Right lobe of liver (tissue), 6 donors: Measurements from ENCODE around the gene TRHDE. TPM values are rescaled to one million over a fixed set of nuclear protein-coding genes. Genes with fewer than 3 reads are reported as not detected.

ENCODE experiments used
- ATAC-seq, 4 donors: fragments of 200-7000 bp; cut with Tn5 transposase; one replicate each; pipeline ENCODE4 v1.9.1; 2020; ENCODE audit warnings: mild to moderate bottlenecking in 4 of 4, moderate library complexity in 4 of 4
- DNase-seq, 3 donors: peaks; one replicate each; pipeline ENCODE4 v3.0.0-alpha.2; 2020
- H3K27ac ChIP-seq, 3 donors: fragments of 200-600 bp; one replicate each; pipeline ENCODE4 v1.8.0; 2022
- H3K27me3 ChIP-seq, 2 donors: fragments of 200-600 bp; one replicate each; pipeline ENCODE4 v1.8.0; 2022
- H3K36me3 ChIP-seq, 4 donors: fragments of 200-600 bp; sonication (generic) in 1 of 4; one replicate each; pipeline versions ENCODE4 v1.5.1 to v1.8.0; 2017 to 2022; ENCODE audit warnings: control low read depth in 1 of 4
- H3K4me1 ChIP-seq, 4 donors: fragments of 200-600 bp; sonication (generic) in 1 of 4; one replicate each; pipeline versions ENCODE4 v1.5.1 to v1.8.0; 2017 to 2022; ENCODE audit warnings: control low read depth in 1 of 4
- H3K4me3 ChIP-seq, 3 donors: fragments of 200-600 bp; one replicate each; pipeline ENCODE4 v1.8.0; 2022
- H3K9me3 ChIP-seq, 4 donors: fragments of 200-600 bp; sonication (generic) in 1 of 4; one replicate each; pipeline versions ENCODE4 v1.5.1 to v1.8.0; 2017 to 2022; ENCODE audit warnings: control low read depth in 1 of 4
- CTCF ChIP-seq, 4 donors: fragments of 200-600 bp in 3 of 4; fragments of 450-650 bp in 1 of 4; IDR thresholded peaks; one replicate each; pipeline versions ENCODE4 v1.5.1 to v1.8.0; 2016 to 2022; ENCODE audit warnings: antibody characterized with exemption in 4 of 4, mild to moderate bottlenecking in 2 of 4
- POLR2A ChIP-seq: fragments of 450-650 bp; IDR thresholded peaks from one replicate; pipeline ENCODE4 v1.6.1; 2017; ENCODE audit warnings: antibody characterized with exemption, mild to moderate bottlenecking
- WGBS: methylation state at CpG from one replicate; pipeline ENCODE4 v1.1.6; 2018; ENCODE audit warnings: low coverage, low lambda C conversion rate; ENCODE audit not compliant: insufficient coverage; ENCODE audit errors: missing lambda C conversion rate; 5-methylcytosine and 5-hydroxymethylcytosine counted together
- intact Hi-C, 2 donors: fragments of 100-400 bp; cut with DNase I; formaldehyde crosslinking; loops; one replicate each; pipeline versions ENCODE4 v1.11.2 to v1.14.1; 2022
- total RNA-seq, 6 experiments: library from RNA; depleted of rRNA in 2 of 6; stranded (reverse); fragments of >200 nt in 2 of 6; fragmentation: NEBNext Ultra II Directional in 3 of 6; extraction: Animal tissue kit (Norgen Biotek cat#: 25700) in 3 of 6; gene quantifications; one replicate each; pipeline versions ENCODE4 v1.1.0 to v1.2.4, GENCODE V29; 2016 to 2023
- donor health status: DM: no; HTN: yes; CAD: no.
- donor health status: DM: no; HTN: no; CAD: no.
- donor health status: DM: no; HTN: no; CAD: no.
- donor health status: DM: no; HTN: yes; CAD: no.
- donor health status: DM: no; HTN: yes; CAD: no.

Gene TRHDE
- total RNA-seq, 6 experiments from 2014 or later = 0.10 to 4.3 (median 0.90) TPM

- no peaks in the 10 kb centered on the region for H3K36me3 ChIP-seq
- H3K27me3 ChIP-seq = no peaks in the 10 kb centered on the region
- WGBS = 50% methylated on average over 1 of the region's 9 CpGs
- no peak overlapping the region for H3K27ac ChIP-seq
- DNase-seq (no peak), ATAC-seq (no peak)
- no peak for TF ChIP-seq POLR2A
- no peak for TF ChIP-seq CTCF (IDR thresholded peaks at IDR 0.05)
- no peaks in the 10 kb centered on the region for H3K9me3 ChIP-seq
- H3K4me3 ChIP-seq = no peak overlapping the region
- intact Hi-C loops = no loop called here
- H3K4me1 ChIP-seq = no peaks in the 10 kb centered on the region
Measured at GRCh38 chr12:72330301-72330700, 58.1 kb downstream of the TRHDE start.

- TF ChIP-seq CTCF (IDR thresholded peaks at IDR 0.05) (no peak), POLR2A (no peak)
- no peak overlapping the region for H3K4me3 ChIP-seq
- 88% methylated on average over 4 of the region's 4 CpGs for WGBS
- ATAC-seq (no peak), DNase-seq (no peak)
- H3K4me1 ChIP-seq = no peaks in the 10 kb centered on the region
- H3K36me3 ChIP-seq = no peaks in the 10 kb centered on the region
- no peaks in the 10 kb centered on the region for H3K27me3 ChIP-seq
- no peaks in the 10 kb centered on the region for H3K9me3 ChIP-seq
- intact Hi-C loops = no loop called here
- no peak overlapping the region for H3K27ac ChIP-seq
Measured at GRCh38 chr12:72330784-72331183, 58.6 kb downstream of the TRHDE start.

- ATAC-seq = no peak
- intact Hi-C loops = no loop called here
- Histone ChIP-seq H3K4me3 (no peak overlapping the region), H3K4me1 (no peaks in the 10 kb centered on the region), H3K36me3 (no peaks in the 10 kb centered on the region), H3K27ac (no peak overlapping the region), H3K27me3 (no peaks in the 10 kb centered on the region), H3K9me3 (no peaks in the 10 kb centered on the region)
- 38% methylated on average over 5 of the region's 6 CpGs for WGBS
- TF ChIP-seq POLR2A = no peak
- no peak for TF ChIP-seq CTCF (IDR thresholded peaks at IDR 0.05)
- DNase-seq = no peak
Measured at GRCh38 chr12:72337382-72337781, 65.2 kb downstream of the TRHDE start.

GRCh38 chr12:72337946-72338345, 65.8 kb downstream of the TRHDE start:
- no peaks in the 10 kb centered on the region for H3K27me3 ChIP-seq
- intact Hi-C loops = no loop called here
- no peaks in the 10 kb centered on the region for H3K4me1 ChIP-seq
- no peak for ATAC-seq
- no peak for DNase-seq
- TF ChIP-seq POLR2A = no peak
- TF ChIP-seq CTCF (IDR thresholded peaks at IDR 0.05) = no peak
- no peaks in the 10 kb centered on the region for H3K9me3 ChIP-seq
- no peak overlapping the region for H3K4me3 ChIP-seq
- 70% methylated on average over 8 of the region's 8 CpGs for WGBS
- H3K36me3 ChIP-seq = no peaks in the 10 kb centered on the region
- H3K27ac ChIP-seq = no peak overlapping the region

GRCh38 chr12:72338437-72338836, 66.3 kb downstream of the TRHDE start:
- ATAC-seq (no peak), DNase-seq (no peak)
- intact Hi-C loops = no loop called here
- no peaks in the 10 kb centered on the region for H3K27me3 ChIP-seq
- 54% methylated on average over 4 of the region's 4 CpGs for WGBS
- no peaks in the 10 kb centered on the region for H3K9me3 ChIP-seq
- TF ChIP-seq CTCF (IDR thresholded peaks at IDR 0.05) (no peak), POLR2A (no peak)
- no peak overlapping the region for H3K4me3 ChIP-seq
- no peaks in the 10 kb centered on the region for H3K4me1 ChIP-seq
- H3K36me3 ChIP-seq = no peaks in the 10 kb centered on the region
- H3K27ac ChIP-seq = no peak overlapping the region
